KMS-11 (cell line): Measurements from ENCODE around the gene HVCN1.

Experiments used
- H2AFZ ChIP-seq: fragments of 200-600 bp; sonication (generic); 2 replicates; pipeline ENCODE4 v1.6.1; 2016; ENCODE audit warnings: antibody characterized with exemption, mixed run types, low read depth
- H3K27ac ChIP-seq: fragments of 200-600 bp; sonication (generic); 2 replicates; pipeline ENCODE4 v1.6.1; 2016; ENCODE audit warnings: mild to moderate bottlenecking, mixed run types
- H3K27me3 ChIP-seq: fragments of 200-600 bp; sonication (generic); 2 replicates; pipeline ENCODE4 v1.6.1; 2017; ENCODE audit warnings: mild to moderate bottlenecking, low read depth, mixed run types, moderate library complexity; ENCODE audit not compliant: insufficient read depth
- H3K36me3 ChIP-seq: fragments of 200-600 bp; sonication (generic); 2 replicates; pipeline ENCODE4 v1.6.1; 2017; ENCODE audit warnings: mild to moderate bottlenecking, mixed run types; ENCODE audit not compliant: insufficient read depth
- H3K4me1 ChIP-seq: fragments of 200-600 bp; sonication (generic); 2 replicates; pipeline ENCODE4 v1.6.1; 2016; ENCODE audit warnings: mild to moderate bottlenecking, low read depth, mixed run types; ENCODE audit not compliant: poor library complexity, severe bottlenecking
- H3K4me2 ChIP-seq: fragments of 200-600 bp; sonication (generic); 2 replicates; pipeline ENCODE4 v1.7.0; 2016; ENCODE audit warnings: mild to moderate bottlenecking, mixed run types
- H3K4me3 ChIP-seq: fragments of 200-600 bp; sonication (generic); IDR thresholded peaks from 2 replicates; pipeline ENCODE4 v1.6.1; 2017; ENCODE audit warnings: low read depth, low read length, mixed read lengths; ENCODE audit not compliant: insufficient read depth
- H3K79me2 ChIP-seq: fragments of 200-600 bp; sonication (generic); 2 replicates; pipeline ENCODE4 v1.6.1; 2016; ENCODE audit warnings: low read depth, mixed run types; ENCODE audit not compliant: insufficient read depth
- H3K9ac ChIP-seq: fragments of 200-600 bp; sonication (generic); 2 replicates; pipeline ENCODE4 v1.6.1; 2016; ENCODE audit warnings: mild to moderate bottlenecking, mixed run types
- H4K20me1 ChIP-seq: fragments of 200-600 bp; sonication (generic); 2 replicates; pipeline ENCODE4 v1.6.1; 2016; ENCODE audit warnings: mild to moderate bottlenecking, mixed run types; ENCODE audit not compliant: insufficient read depth
- CTCF ChIP-seq: fragments of 200-600 bp; sonication (generic); conservative IDR thresholded peaks from 2 replicates; pipeline ENCODE4 v1.6.1; 2017; ENCODE audit warnings: low read depth, mild to moderate bottlenecking, antibody characterized with exemption, low read length, moderate library complexity, mixed read lengths

The HVCN1 gene

GRCh38 chr12:110676171-110676570 is 12.7 kb downstream of the HVCN1 start:
- Histone ChIP-seq H3K79me2 (no peaks in the 10 kb centered on the region), H3K4me1 (peaks cover 69% of the 10 kb centered on the region), H3K27me3 (no peaks in the 10 kb centered on the region), H3K4me3 (no peak overlapping the region), H4K20me1 (no peaks in the 10 kb centered on the region), H3K9ac (no peak overlapping the region), H2AFZ (no peak overlapping the region), H3K36me3 (no peaks in the 10 kb centered on the region), H3K4me2 (no peak overlapping the region), H3K27ac (no peak overlapping the region)
- TF ChIP-seq CTCF = no peak

DNA sequence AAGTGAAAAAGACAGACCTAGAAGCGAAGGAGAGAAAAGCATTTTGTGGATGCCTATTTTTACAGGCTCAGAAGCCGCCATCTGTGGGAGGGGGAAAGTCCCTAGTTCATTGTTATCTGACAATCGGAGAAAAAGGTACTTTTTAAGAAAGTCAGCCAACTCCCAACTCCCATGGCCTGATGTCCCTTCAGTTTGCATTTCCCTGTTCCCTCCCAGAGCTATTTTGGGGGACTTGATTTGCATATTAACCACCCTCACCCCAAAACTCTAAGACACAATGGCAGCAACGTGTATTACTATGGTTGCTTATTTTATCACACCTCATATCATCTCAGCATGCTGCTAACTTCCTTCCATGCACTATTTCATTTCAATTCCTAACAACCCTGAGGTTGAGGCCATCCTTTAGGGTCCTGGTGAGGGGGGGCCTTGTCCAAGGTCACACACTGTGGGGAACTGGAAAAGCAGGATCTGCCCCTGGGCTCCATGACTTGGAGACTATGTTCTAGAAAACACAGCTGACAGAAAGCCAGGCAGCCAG is 18.7 kb downstream of the HVCN1 start:
- Histone ChIP-seq H3K36me3 (no peaks in the 10 kb centered on the region), H3K4me1 (peaks cover 78% of the 10 kb centered on the region), H3K4me2 (peak overlapping the region; percentile 92), H3K4me3 (no peak overlapping the region), H3K27me3 (no peaks in the 10 kb centered on the region), H2AFZ (peak overlapping the region; percentile 36; the same call in 1 of the 2 replicates), H3K9ac (peak overlapping the region; percentile 51), H3K79me2 (no peaks in the 10 kb centered on the region), H3K27ac (peak overlapping the region; percentile 85), H4K20me1 (no peaks in the 10 kb centered on the region)
- no peak for TF ChIP-seq CTCF

DNA sequence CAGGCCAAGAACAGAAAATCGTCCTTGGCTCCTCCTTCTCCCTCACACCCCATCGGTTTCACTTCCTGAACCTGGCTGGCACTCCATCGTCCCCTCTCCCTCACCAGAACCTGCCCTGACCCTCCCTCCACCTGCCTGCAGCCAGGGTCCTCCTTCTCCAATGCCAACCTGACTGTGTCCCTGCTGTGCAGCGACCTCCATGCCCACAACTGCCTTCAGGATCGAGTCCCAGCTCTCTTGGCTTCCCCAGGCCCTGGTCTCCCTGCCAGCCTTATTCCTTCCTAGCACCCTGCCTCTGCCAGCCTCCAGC is 19.8 kb downstream of the HVCN1 start:
- H2AFZ ChIP-seq = peak overlapping the region; percentile 30; the same call in 1 of the 2 replicates
- no peaks in the 10 kb centered on the region for H4K20me1 ChIP-seq

DNA sequence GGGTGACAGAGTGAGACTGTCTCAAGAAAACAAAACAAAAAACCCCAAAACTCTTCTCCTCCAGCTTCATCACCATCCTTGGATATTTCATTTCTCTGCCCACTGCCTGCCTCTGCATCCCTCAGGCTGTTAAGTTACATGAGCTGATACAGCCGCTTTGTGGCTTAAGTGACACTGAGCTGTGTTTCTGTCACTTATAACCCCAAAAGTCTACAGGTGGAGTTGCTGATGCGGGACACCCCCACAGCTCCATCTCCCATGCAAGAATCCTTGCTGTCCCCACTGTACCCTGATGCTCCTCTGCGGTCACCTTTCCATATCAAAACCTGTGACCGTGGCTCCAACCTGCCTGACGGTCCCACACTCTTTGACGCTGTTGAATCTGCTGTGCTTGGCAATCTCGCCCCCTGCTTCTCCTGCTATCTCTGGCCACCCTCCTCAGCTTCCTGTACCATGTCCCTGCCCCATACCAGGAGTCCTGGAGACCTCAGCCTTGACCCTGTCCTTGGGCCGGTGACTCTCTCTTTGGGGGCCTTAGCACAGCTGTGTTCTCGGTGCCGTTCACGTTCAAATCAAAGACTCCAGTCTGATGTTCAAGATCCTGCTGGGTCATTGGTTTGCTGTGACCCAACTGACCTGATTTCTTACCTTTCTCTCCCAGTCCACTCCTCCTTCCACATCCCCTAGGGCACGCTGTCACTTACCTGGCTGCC is 20.3 kb downstream of the HVCN1 start:
- H4K20me1 ChIP-seq = no peaks in the 10 kb centered on the region
- no peak overlapping the region for H3K4me3 ChIP-seq
- no peaks in the 10 kb centered on the region for H3K79me2 ChIP-seq
- peaks cover 62% of the 10 kb centered on the region for H3K4me1 ChIP-seq
- no peaks in the 10 kb centered on the region for H3K36me3 ChIP-seq
- H3K27me3 ChIP-seq = no peaks in the 10 kb centered on the region
- peak overlapping the region; percentile 85; the same call in 1 of the 2 replicates for H3K27ac ChIP-seq
- H2AFZ ChIP-seq = peak overlapping the region; percentile 30; the same call in 1 of the 2 replicates
- peak overlapping the region; percentile 92 for H3K4me2 ChIP-seq
- H3K9ac ChIP-seq = no peak overlapping the region
- no peak for TF ChIP-seq CTCF

More for the DNA sequence above, 19.8 kb downstream of the HVCN1 start:
- H3K27me3 ChIP-seq = no peaks in the 10 kb centered on the region
- H3K36me3 ChIP-seq = no peaks in the 10 kb centered on the region
- no peak for TF ChIP-seq CTCF
- peaks cover 67% of the 10 kb centered on the region for H3K4me1 ChIP-seq
- H3K79me2 ChIP-seq = no peaks in the 10 kb centered on the region
- peak overlapping the region; percentile 85 for H3K27ac ChIP-seq
- peak overlapping the region; percentile 51; the same call in 1 of the 2 replicates for H3K9ac ChIP-seq
- H3K4me2 ChIP-seq = peak overlapping the region; percentile 92
- no peak overlapping the region for H3K4me3 ChIP-seq
